Prostate gland (tissue), 2 donors: Measurements from ENCODE around the gene ZKSCAN5.

Experiments used
- POLR2A ChIP-seq: fragments of 450-650 bp; IDR thresholded peaks from one replicate; pipeline ENCODE4 v1.6.1; 2016; ENCODE audit warnings: antibody characterized with exemption, mild to moderate bottlenecking
- TF ChIP-seq, protein P1 (sequence below), 4 experiments: fragments of 200-600 bp in 2 of 4; fragments of 450-650 bp in 2 of 4; sonication (generic) in 2 of 4; IDR thresholded peaks; 1 replicate in 3 of 4; 2 replicates in 1 of 4; pipeline ENCODE4 v1.5.1; 2016 to 2019; ENCODE audit warnings: antibody characterized with exemption in 4 of 4, mild to moderate bottlenecking in 2 of 4, moderate library complexity in 2 of 4

DNA sequence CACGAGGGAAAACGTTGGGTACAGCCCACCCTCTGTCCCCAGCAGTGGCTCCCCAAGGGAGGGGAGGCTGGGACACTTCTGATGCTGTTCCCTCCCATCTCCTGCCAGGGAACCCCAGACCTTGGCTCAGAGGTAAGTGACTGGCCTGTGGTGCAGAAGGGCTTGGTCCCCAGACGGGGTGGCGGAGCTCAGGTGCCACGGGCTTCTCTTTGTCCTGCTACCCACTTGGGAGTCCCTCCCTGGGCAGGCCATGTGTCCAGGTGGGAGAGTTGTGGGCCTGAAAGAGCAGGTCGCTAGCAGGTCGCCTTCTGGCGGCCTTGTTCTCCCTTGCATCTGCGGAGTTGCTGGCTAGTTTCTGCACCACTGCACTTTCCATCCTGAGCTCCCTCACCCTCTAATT is 48.6 kb upstream of the ZKSCAN5 start:
- TF ChIP-seq, protein P1, sequence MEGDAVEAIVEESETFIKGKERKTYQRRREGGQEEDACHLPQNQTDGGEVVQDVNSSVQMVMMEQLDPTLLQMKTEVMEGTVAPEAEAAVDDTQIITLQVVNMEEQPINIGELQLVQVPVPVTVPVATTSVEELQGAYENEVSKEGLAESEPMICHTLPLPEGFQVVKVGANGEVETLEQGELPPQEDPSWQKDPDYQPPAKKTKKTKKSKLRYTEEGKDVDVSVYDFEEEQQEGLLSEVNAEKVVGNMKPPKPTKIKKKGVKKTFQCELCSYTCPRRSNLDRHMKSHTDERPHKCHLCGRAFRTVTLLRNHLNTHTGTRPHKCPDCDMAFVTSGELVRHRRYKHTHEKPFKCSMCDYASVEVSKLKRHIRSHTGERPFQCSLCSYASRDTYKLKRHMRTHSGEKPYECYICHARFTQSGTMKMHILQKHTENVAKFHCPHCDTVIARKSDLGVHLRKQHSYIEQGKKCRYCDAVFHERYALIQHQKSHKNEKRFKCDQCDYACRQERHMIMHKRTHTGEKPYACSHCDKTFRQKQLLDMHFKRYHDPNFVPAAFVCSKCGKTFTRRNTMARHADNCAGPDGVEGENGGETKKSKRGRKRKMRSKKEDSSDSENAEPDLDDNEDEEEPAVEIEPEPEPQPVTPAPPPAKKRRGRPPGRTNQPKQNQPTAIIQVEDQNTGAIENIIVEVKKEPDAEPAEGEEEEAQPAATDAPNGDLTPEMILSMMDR (IDR thresholded peaks at IDR 0.05): no peak
- TF ChIP-seq POLR2A: no peak
